Smooth muscle cell (in vitro differentiated cells): Measurements from ENCODE around the gene MLST8. TPM values are rescaled to one million over a fixed set of nuclear protein-coding genes. Genes with fewer than 3 reads are reported as not detected.

Source experiments
- DNase-seq: peaks from one replicate; lab custom pipeline; 2025; ENCODE audit not compliant: unreplicated experiment; lab: John Stamatoyannopoulos, UW
- H2AFZ ChIP-seq: fragments of 200-600 bp; sonication (generic); 2 replicates; pipeline ENCODE4 v1.6.0; 2016; ENCODE audit warnings: antibody characterized with exemption, low read depth, mild to moderate bottlenecking
- H3F3A ChIP-seq: fragments of 200-600 bp; sonication (generic); 2 replicates; pipeline ENCODE4 v1.6.0; 2017; ENCODE audit warnings: antibody characterized with exemption, low read depth
- H3K27ac ChIP-seq: fragments of 200-600 bp; sonication (generic); 2 replicates; pipeline ENCODE4 v1.5.1; 2016; ENCODE audit warnings: low read depth, mild to moderate bottlenecking
- H3K27me3 ChIP-seq: fragments of 200-600 bp; sonication (generic); 2 replicates; pipeline ENCODE4 v1.6.1; 2016; ENCODE audit warnings: low read depth, mild to moderate bottlenecking
- H3K36me3 ChIP-seq: fragments of 200-600 bp; sonication (generic); 2 replicates; pipeline ENCODE4 v1.5.1; 2016; ENCODE audit warnings: low read depth
- H3K4me1 ChIP-seq: fragments of 200-600 bp; sonication (generic); 2 replicates; pipeline ENCODE4 v1.5.1; 2016; ENCODE audit warnings: low read depth
- H3K4me2 ChIP-seq: fragments of 200-600 bp; sonication (generic); 2 replicates; pipeline ENCODE4 v1.6.0; 2016; ENCODE audit warnings: mild to moderate bottlenecking
- H3K4me3 ChIP-seq: fragments of 200-600 bp; sonication (generic); 2 replicates; pipeline ENCODE4 v1.5.1; 2016; ENCODE audit warnings: mild to moderate bottlenecking
- H3K79me2 ChIP-seq: fragments of 200-600 bp; sonication (generic); 2 replicates; pipeline ENCODE4 v1.6.0; 2016; ENCODE audit warnings: low read depth, mild to moderate bottlenecking
- H3K9ac ChIP-seq: fragments of 200-600 bp; sonication (generic); 2 replicates; pipeline ENCODE4 v1.6.0; 2016; ENCODE audit warnings: low read depth
- H3K9me3 ChIP-seq: fragments of 200-600 bp; sonication (generic); replicated peaks from 2 replicates; pipeline ENCODE4 v1.5.1; 2016; ENCODE audit warnings: low read depth
- H4K20me1 ChIP-seq: fragments of 200-600 bp; sonication (generic); 2 replicates; pipeline ENCODE4 v1.6.0; 2016; ENCODE audit warnings: low read depth
- CTCF ChIP-seq: fragments of 200-600 bp; sonication (generic); IDR thresholded peaks from 2 replicates; pipeline ENCODE4 v1.5.1; 2017; ENCODE audit warnings: borderline replicate concordance, mild to moderate bottlenecking, antibody characterized with exemption; ENCODE audit not compliant: insufficient read depth, poor library complexity, severe bottlenecking
- WGBS: methylation state at CpG from one replicate; pipeline ENCODE4 v1.1.7; 2016; ENCODE audit warnings: low lambda C conversion rate; 5-methylcytosine and 5-hydroxymethylcytosine counted together
- polyA plus RNA-seq: library from polyadenylated mRNA; unstranded; fragments of >200 nt; fragmentation: Nextera tagmentation; extraction: Ambion mirVana; gene quantifications from 2 replicates; pipeline ENCODE4 v1.2.1, GENCODE V29; 2016
- total RNA-seq: library from RNA; depleted of rRNA; stranded (reverse); fragments of >200 nt; gene quantifications from 2 replicates; pipeline ENCODE4 v1.2.3, GENCODE V29; 2014

The MLST8 gene
- total and polyA plus RNA-seq, 2 experiments from 2014 or later, result 37.2 to 67.0 TPM

- Histone ChIP-seq H3K4me2 (no peak overlapping the region), H3K4me1 (peaks cover 9% of the 10 kb centered on the region), H2AFZ (no peak overlapping the region), H3K36me3 (no peaks in the 10 kb centered on the region), H3K9me3 (no peaks in the 10 kb centered on the region), H3K27me3 (no peaks in the 10 kb centered on the region), H3K9ac (no peak overlapping the region), H3K79me2 (peaks cover 84% of the 10 kb centered on the region), H3K4me3 (no peak overlapping the region), H3K27ac (no peak overlapping the region), H4K20me1 (peaks cover 82% of the 10 kb centered on the region), H3F3A (no peaks in the 10 kb centered on the region)
- no peak for TF ChIP-seq CTCF
- WGBS, result 89% methylated on average over 7 of the region's 20 CpGs
- no peak for DNase-seq
Measured at GRCh38 chr16:2160915-2161551, 44.2 kb upstream of the MLST8 start.

DNA sequence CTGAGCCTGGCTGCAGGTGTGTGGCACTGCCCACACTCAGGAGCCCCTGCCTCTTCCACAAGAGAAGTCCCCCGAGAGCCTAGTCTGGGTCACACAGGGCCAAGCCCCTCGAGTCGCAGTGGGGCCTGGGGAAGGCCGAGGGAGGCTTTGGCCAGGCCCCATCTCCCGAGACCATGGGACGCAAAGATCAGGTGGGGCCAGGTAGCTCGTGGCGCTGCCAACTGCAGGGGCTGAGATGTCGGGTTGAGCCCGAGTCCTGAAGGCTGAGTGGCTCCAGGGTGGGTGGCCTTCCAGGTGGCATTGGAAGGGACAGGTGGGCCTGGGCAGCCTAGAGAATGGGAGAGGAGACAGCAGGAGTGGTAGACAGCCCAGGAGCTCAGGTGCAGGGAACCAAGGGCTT, 43.3 kb upstream of the MLST8 start:
- Histone ChIP-seq H2AFZ (no peak overlapping the region), H3K36me3 (no peaks in the 10 kb centered on the region), H3K4me2 (no peak overlapping the region), H4K20me1 (peaks cover 82% of the 10 kb centered on the region), H3K9me3 (no peaks in the 10 kb centered on the region), H3K27me3 (no peaks in the 10 kb centered on the region), H3K27ac (no peak overlapping the region), H3K4me1 (peaks cover 6% of the 10 kb centered on the region), H3K79me2 (peaks cover 78% of the 10 kb centered on the region), H3K9ac (no peak overlapping the region), H3K4me3 (no peak overlapping the region), H3F3A (no peaks in the 10 kb centered on the region)
- no peak for TF ChIP-seq CTCF
- 95% methylated on average over 10 of the region's 10 CpGs for WGBS
- DNase-seq, result no peak

GRCh38 chr16:2162676-2163118, 42.6 kb upstream of the MLST8 start:
- H3K4me2 ChIP-seq, result no peak overlapping the region
- WGBS, result 95% methylated on average over 13 of the region's 13 CpGs
- no peaks in the 10 kb centered on the region for H3F3A ChIP-seq
- no peak for DNase-seq
- no peak overlapping the region for H3K9ac ChIP-seq
- no peaks in the 10 kb centered on the region for H3K36me3 ChIP-seq
- no peak overlapping the region for H2AFZ ChIP-seq
- H3K4me3 ChIP-seq, result no peak overlapping the region
- H3K27me3 ChIP-seq, result no peaks in the 10 kb centered on the region
- TF ChIP-seq CTCF, result no peak
- H3K27ac ChIP-seq, result peak overlapping the region; percentile 69
- peaks cover 4% of the 10 kb centered on the region for H3K4me1 ChIP-seq
- H3K79me2 ChIP-seq, result peaks cover 70% of the 10 kb centered on the region
- H4K20me1 ChIP-seq, result peaks cover 82% of the 10 kb centered on the region
- H3K9me3 ChIP-seq, result no peaks in the 10 kb centered on the region

- Histone ChIP-seq H3F3A (no peaks in the 10 kb centered on the region), H3K27ac (peak overlapping the region; percentile 69), H3K79me2 (peaks cover 63% of the 10 kb centered on the region), H3K4me2 (no peak overlapping the region), H4K20me1 (peaks cover 82% of the 10 kb centered on the region), H2AFZ (no peak overlapping the region), H3K9me3 (no peaks in the 10 kb centered on the region), H3K27me3 (no peaks in the 10 kb centered on the region), H3K4me3 (no peak overlapping the region), H3K9ac (no peak overlapping the region), H3K4me1 (peaks cover 4% of the 10 kb centered on the region), H3K36me3 (no peaks in the 10 kb centered on the region)
- WGBS, result 70% methylated on average over 24 of the region's 26 CpGs
- no peak for DNase-seq
- no peak for TF ChIP-seq CTCF
Measured at GRCh38 chr16:2163211-2163881, 41.9 kb upstream of the MLST8 start.
